ENCODE measurements around the gene SLC12A4.
"Not testable (repeated sequence)": the region's sequence is repeated elsewhere in the genome, so short reads cannot be mapped to it uniquely, and the experiment has no call there.

The SLC12A4 gene

DNA sequence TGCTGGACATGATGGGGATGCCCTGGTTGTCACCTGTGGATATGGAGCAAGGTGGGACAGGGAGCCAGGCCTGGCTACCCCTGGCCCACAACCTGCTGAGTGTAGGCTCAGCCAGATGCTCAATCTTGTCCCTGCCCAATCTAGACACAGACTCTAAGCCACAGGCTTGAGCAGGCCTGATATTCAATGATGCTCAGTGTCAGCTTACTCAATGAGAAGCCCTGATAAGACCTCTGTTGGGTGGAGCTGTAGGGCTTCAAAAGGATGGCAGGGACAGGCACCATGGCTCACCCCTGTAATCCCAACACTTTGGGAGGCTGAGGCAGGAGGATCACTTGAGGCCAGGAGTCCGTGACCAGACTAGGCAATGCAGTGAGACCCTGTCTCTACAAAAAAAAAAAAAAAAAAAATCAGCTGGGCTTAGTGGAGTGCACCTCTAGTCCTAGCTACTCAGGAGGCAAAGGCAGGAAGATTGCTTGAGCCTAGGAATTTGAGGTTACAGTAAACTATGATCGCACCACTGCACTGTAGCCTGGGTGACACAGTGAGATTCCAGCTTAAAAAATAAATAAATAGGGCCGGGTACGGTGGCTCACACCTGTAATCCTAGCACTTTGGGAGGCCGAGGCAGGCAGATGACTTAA is 27.9 kb downstream of the SLC12A4 start:
- no peak for DNase-seq

DNA sequence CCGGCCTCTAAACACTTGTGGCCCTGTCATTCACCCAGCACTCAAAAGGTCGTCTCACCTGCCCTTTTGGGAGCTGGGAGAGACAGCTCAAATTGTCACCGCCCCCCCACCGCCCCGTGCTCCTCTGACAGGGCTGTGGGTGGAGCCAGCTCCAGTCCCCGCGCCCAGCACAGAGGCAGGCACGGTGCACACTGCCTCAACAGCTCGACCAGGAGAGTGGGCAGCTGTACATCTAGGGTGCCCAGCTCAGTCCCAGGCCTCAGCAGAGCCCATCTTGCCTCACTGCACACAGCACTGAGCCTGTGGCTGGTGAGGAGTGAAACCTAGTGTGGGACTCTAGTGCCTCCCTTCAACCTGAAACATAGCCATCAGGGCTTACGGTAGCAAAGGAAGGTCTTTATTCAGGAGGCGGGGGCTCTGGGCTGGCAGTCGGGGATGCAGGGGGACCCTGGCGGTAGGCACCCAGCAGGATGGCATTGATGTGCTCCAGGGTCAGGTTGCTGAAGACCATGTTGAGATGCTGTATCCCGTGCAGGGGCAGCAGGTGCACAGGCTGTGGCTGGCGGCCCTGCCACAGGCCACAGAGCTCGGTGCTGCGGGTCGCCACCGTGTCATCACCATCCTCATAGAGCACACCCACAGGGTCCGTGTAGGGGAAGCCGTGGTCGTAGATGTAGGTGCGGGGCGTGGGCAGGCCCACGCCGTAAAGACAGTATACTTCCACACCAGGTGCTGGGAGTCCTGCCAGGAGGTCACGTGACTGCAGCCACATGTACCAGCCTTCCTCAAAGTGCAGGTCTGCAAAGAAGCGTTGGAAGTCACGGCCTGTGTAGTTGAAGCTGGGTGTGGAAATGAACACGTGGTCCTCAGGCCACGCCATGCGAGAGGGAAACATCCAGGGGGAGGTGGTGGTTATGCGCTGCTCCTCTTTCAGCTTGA is 28.7 kb downstream of the SLC12A4 start:
- DNase-seq = peak; percentile 44

DNA sequence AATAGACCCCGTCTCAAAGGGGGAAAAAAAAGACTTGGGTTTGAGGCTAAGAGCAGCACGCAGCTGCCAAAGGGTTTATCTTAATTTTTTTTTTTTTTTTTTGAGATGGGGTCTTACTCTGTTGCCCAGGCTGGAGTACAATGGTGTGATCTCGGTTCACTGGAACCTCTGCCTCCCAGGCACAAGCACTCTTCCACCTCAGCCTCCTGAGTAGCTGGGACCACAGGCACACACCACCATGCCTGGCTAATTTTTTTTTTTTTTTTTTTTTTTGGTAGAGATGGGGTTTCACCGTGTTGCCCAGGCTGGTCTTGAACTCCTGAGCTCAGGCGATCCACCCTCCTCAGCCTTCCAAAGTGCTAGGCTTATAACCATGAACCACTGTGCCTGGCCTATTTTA is 30.7 kb downstream of the SLC12A4 start:
- DNase-seq = not testable (repeated sequence)

DNA sequence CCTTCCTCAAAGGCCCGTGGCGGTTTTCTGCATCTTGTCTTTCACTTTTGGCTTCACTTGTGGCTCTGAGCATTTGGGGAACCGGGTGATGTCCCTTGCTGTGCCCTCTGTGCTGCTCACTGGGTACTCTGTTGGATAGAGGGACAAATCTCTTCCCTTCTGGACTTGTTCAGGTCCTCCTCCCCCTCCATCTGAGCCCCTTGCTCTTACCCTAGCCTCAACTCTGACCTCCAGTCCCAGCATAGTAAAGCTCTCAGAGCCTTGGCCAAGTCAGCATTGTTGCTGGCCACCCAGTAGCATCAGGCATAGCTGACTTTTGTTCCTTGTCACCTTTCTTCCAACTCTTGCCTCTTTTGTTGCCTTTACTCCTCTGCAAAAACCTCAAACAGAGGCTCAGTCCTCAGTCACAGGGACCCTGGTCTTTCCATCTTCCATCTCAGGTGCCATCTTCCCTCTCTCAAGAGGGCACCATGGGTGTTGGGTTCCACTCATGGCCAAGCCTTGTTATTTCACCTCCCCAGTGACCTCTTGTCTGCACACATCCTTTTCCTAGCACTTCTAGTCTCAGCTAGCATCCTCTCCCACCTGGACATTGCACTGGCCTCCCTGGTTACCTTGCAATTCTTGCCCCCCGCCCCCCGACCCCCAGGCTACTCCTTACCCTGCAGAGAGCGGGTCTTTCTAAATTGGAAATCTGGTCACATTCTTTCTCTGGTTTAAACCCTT is 31.4 kb downstream of the SLC12A4 start:
- peak; percentile 86 for DNase-seq

DNA sequence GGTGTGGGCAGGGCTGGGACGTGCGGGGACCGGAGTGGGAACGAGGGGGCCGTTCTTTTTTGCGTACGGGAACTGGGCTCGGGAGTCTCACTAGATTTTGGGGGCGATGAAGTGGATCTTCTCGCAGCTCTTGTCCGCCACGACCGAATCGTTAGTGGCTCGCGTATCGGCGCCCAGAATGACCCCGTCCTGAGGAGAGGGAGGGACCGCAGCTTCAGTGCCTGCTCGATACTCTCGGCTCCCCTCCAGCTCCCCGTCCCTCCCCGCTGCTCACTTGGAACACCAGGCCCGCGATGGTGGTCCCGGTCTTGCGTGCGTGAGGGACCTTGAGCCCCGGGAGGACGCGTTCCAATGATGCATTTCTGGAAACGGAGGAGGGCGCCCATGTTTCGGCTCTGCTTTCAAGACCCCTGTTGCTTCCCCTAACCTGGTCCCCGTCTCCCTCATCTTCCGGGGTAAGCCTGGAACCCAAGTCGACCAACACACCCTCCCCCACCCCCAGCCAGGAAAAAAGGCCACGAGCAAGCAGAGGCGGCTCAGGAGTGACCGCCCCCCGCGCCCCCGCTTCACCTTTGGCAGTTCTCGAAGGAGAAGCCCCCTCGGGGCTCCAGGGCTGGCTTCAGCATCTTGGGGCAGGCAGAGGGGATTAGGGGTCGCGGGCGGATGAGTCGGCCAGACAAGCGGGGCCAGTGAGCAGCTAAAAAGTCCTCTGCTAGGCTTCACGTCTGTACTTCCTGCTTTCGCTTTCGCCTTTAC is 32.1 kb downstream of the SLC12A4 start, which contains the start of gene PSMB10:
PSMB10 (minus strand) TSS at position 727 of the 756 bp plus-strand sequence; CDS start at position 626, 101 bp downstream.
- DNase-seq = no peak

DNA sequence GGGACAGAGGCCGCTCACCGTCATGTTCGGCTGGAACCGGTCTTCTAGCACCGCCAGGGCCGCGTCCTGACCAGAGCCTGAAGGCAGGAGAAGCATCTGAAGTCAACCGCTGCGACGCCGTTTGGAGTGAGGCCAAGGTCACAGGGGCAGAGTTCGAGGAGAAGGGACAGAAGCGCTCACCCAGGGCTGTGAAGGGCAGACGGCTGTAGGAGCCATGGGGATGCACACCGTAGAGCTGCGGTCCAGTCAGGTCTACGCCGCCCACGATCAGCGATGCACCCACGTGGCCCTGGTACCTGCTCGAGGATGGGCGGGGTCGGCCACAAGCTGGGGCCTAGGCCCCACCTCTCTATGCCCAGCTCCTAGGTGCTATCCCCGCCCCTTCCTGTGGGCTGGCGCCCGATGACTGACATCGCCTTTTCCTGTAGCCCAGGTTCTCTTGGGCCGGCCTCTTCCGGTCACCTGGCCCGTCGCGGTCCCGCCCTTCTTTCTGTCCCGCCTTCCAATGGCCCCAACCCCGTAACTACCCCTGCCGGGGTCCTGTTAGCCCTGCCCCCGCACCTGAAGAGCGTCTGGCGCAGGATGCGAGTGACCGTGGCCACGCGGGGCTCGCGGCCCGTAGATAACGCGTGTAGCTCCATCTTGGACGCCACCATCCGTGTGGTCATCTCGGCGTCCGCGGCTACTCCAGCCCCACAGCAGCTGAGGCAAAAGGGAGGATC is 32.9 kb downstream of the SLC12A4 start:
- DNase-seq = peak; percentile 97

DNA sequence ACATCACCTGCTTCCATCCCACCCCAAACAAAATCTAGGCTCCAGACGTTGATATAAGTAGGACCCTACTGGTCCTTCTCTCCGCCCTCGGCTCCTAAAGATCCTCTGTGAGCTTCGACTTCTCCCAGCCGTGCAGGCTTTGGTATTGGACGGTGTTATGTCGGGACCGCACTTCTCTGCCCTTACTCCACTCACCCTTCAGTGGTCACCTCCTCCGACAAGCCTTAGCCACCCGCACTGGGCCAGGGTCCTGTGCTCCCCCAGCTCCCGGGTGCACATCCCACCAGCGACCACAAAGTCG is 33.4 kb downstream of the SLC12A4 start:
- no peak for DNase-seq

DNA sequence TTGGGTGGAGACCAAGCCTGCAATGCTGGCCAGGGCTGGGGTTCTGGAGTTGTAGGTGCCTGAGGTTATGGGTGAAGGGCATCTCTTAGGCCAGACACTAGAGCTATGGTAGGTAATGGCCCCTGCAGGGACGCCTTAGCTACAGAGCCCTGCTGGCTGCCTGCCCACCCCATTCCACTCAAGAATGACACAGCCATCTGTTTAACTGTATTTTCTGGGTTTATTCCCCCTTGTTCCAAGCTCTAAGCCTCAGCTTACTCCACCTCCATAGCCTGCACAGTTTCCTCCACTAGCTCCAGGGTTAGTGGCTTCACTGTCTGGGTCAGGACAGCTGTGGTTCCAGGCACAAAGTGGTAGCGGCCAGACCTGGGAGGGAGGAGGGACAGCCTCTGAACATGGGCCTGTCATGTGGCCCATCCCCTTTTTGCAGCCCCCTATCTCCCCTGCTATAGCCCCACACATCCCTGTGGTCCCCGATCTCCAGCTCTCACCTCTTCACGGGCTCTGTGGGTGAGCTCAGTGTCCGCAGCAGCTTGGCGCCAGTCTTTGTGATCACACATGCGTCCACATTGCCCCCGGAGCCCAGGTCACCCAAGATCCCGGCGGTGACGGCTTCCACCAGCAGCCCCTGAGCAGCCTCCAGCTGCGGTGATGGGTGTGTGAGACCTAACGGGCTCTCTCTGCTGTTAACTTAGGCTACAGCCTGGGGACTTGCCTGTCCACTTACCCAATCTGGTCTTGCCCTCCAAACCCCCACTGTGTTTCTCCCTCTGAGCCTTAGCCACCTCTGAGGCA is 33.9 kb downstream of the SLC12A4 start:
- DNase-seq = no peak

DNA sequence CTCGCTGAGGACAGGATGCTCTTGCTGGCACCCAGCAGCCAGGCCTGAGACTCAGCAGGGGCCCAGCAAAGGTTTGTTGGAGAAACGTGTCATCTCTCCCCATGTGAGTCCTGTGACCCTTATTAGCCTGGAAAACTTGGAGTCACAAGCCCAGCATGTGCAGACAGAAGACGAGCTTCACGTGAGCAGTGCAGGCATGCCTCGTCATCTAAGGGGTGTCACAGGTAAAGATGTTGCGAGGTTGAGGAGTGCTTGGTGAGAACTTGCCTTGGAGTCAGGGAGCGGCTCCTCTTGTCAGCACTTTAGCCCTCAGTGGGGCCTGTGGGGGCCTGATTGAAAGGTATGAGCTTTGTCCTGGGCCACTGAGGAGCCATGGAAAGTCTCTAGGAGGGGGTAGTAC is 34.6 kb downstream of the SLC12A4 start:
- DNase-seq = no peak

DNA sequence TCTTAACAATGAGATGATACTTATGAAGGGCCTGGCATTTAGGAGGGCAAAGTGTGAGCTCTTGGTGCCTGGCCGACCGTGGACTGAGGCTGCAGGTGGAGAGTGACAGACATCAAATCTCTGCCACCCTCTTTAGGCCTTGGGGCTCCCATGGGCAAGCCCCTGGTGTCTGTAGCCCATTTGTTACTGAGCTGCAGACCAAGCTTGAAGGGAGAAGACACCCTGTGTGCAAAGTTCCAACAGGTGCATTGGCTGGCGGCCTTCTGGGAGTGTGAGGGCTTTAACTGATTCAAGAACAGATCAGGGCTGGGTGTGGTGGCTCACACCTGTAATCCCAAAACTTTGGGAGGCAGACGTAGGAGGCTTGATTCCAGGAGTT is 36.0 kb downstream of the SLC12A4 start:
- no peak for DNase-seq

DNA sequence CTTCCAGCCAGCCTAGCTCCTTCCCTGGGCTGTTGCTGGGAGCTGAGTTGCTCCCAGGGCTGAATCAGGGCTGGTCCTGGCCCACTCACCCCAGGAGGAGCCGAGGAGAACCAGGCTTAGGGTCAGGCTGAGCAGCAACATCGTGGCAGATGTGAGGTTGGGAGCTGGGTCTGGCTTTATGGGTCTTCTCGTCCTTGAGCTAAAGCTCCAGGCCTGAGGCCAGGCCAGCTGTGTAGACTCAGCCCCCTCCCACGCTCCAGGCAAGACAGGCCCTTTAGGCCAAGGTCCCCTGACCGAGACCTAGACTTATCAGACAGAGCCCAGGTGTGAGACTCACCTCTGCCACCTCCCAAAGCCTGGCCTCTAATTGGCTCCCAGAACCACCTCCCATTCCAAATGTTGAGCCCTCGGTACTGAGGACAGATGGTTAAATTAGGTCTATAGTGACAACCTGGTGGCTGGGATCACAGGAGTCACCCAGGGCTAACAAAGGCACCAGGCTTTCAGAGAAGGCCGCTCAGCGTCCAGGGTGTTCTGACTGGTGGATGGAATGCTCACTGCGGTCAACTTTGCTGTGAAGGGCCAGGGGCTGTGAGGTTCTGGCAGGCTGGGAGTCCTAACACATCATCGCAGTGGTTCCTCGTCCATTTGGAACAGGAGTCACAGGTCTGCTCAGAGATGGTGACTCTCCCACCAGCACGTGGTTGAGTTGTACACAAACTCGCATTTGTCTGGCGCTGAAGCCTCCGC is 36.5 kb downstream of the SLC12A4 start, which contains the start of gene CTRL:
CTRL (minus strand) TSS at position 151 of the 750 bp plus-strand sequence; CDS start at position 141, 10 bp downstream.
- DNase-seq = no peak

DNA sequence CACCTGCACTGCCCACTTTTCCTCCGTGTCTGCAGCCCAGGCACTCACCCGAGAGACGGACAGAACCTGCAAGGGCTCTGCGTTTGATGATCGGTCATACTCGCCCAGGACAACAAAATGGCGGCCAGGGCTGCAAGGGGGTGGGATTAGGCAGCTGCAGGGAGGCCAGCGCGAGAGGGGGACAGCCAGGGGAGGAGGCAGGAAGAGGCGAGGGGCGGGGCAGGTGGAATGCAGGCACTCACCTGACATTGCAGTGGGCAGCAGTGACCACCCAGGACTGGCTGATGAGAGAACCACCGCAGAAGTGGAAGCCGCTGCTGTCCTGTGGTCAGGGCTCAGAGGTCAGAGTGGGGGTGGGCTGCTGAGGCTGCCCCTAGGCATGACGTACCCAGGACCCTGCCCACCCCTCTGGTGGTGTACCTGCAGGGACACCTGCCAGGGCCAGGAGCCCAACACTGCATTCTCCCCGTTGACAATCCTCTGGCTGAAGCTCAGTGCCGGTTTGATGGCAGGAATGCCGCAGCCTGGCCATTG is 37.7 kb downstream of the SLC12A4 start:
- no peak for DNase-seq

DNA sequence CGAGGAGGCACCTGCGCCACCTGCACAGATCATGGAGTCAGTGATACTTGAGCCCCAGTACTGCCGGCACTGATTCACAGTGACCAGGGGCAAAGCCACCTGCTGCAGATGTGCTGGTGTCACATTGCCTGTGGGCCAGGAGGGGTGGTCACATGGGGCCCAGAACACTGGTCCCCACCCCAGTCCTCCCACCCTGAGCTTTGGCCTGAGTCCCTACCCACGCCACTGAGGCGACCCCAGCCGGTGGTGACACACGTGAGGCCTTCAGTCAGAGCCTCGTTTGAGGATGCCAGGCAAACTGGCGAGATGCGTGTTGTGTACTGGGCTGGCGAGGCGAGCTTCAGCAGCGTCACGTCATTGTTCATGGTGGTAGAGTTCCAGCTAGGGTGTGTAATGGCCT is 38.2 kb downstream of the SLC12A4 start:
- DNase-seq = no peak

DNA sequence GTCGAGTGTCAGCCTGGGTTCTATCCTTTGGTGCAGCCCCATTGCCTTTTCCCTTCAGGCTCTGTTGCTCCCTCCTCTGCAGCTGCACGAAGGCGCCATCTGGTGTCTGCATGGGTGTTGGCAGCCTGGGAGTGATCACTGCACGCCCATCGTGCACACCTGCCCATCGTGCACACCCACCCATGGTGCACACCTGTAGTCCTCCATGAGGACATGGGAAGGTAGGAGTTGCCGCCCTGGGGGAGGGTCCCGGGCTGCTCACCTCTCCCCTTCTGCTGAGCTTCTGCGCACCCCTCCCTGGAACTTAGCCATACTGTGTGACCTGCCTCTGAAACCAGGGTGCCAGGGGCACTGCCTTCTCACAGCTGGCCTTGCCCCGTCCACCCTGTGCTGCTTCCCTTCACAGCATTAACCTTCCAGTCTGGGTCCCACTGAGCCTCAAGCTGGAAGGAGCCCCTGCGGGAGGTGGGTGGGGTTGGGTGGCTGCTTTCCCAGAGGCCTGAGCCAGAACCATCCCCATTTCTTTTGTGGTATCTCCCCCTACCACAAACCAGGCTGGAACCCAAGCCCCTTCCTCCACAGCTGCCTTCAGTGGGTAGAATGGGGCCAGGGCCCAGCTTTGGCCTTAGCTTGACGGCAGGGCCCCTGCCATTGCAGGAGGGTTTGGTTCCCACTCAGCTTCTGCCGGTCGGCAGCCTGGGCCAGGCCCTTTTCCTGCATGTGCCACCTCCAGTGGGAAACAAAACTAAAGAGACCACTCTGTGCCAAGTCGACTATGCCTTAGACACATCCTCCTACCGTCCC is 39.7 kb downstream of the SLC12A4 start:
- DNase-seq = peak; percentile 81

DNA sequence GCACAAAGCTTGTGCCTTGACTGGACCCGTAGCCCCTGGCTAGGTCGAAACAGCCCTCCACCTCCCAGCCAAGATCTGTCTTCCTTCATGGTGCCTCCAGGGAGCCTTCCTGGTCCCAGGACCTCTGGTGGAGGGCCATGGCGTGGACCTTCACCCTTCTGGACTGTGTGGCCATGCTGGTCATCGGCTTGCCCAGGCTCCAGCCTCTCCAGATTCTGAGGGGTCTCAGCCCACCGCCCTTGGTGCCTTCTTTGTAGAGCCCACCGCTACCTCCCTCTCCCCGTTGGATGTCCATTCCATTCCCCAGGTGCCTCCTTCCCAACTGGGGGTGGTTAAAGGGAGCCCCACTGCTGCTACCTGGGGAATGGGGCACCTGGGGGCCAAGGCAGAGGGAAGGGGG is 40.3 kb downstream of the SLC12A4 start:
- DNase-seq = no peak

DNA sequence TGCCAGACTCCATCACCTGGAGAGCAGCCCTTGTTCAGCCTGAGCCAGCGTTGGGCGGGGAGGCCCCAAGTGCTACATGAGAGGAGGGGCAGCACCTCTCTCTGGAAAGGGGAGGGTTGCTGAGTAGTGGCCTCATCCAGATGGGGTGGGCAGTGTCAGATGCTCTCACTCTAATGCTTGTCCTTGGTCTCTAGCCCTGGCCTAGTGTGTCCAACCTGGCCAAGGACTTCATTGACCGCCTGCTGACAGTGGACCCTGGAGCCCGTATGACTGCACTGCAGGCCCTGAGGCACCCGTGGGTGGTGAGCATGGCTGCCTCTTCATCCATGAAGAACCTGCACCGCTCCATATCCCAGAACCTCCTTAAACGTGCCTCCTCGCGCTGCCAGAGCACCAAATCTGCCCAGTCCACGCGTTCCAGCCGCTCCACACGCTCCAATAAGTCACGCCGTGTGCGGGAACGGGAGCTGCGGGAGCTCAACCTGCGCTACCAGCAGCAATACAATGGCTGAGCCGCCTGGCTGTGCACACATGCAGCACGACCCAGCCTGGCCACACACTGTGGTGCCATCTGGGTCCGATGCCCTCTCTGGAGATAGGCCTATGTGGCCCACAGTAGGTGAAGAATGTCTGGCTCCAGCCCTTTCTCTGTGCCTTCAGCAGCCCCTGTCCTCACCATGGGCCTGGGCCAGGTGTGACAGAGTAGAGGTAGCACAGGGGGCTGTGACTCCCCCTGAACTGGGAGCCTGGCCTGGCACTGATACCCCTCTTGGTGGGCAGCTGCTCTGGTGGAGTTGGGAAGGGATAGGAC is 41.1 kb downstream of the SLC12A4 start:
- DNase-seq = no peak

DNA sequence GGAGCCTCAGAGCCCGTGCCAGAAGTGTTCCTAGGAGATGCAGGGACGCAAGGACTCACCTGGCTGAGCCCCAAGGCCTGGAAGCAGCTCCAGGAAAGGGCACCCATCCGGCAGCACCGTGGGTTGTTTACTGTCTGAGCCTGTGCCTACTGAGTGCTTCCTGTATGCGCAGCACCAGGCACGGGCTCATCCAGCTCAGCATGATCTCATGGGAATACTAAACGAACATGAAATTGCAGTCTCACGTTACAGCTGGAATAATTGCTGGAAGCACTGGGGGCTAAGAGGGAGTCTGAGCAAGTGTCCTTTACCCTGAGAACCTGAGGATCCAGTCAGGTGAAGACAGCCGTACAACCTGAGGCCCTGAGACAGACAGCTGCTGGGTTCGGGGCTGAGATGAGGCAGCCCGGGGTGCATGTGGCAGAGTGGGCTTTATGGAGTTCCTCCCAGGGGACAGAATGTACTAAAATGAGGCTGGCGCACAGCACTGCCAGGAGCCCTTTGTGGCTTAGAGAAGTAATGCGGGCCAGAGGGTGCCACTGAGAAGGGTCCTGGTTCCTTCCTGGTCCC is 42.2 kb downstream of the SLC12A4 start:
- no peak for DNase-seq
